HG02852 (cell line): ENCODE measurements around the gene NFKB2.
A peak's percentile ranks its signal among the peaks of the same experiment; 100 is the strongest.

Source experiments
- ATAC-seq: cut with Tn5 transposase; IDR thresholded peaks from one replicate; pipeline ENCODE4 v1.9.1; 2021; ENCODE audit warnings: mild to moderate bottlenecking, moderate library complexity; ENCODE audit not compliant: unreplicated experiment

NFKB2 gene

DNA sequence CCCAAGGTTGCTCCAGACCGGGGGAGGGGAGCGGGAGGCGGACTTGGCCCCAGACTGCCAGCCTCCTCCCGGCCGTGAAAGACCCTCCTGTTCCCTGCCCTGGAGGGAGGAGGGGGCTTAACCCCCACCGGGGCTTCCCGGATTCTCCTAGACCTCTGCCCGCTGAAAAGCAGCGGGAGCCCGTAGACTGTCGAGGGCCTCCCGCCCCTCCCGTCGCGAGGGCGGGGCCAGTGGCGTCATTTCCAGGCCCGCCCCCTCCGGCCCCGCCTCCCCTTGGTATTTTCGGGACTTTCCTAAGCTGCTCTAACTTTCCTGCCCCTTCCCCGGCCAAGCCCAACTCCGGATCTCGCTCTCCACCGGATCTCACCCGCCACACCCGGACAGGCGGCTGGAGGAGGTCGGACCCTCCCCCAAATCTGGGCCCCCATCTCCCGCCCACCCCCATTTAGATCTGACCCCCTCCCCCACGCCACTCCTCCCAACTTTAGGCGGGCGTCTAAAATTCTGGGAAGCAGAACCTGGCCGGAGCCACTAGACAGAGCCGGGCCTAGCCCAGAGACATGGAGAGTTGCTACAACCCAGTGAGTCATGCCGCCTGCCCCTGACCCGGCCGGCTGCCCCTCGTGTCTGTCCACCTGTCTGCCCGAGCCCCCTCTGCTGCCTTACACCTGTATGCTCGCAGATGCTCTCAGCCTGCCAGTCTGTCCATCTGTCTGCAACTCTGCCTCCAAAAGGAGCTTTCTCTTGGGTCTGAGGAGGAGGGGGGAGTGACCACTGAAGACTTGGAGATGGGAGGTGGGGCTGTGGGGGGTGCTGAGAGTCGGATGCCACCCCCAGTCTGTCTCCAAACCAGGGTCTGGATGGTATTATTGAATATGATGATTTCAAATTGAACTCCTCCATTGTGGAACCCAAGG is at the start of gene NFKB2:
TSS of gene NFKB2 (plus strand) at position 306 of the 917 bp plus-strand sequence. CDS start at position 561, 255 bp downstream.
- ATAC-seq = peak; percentile 28

DNA sequence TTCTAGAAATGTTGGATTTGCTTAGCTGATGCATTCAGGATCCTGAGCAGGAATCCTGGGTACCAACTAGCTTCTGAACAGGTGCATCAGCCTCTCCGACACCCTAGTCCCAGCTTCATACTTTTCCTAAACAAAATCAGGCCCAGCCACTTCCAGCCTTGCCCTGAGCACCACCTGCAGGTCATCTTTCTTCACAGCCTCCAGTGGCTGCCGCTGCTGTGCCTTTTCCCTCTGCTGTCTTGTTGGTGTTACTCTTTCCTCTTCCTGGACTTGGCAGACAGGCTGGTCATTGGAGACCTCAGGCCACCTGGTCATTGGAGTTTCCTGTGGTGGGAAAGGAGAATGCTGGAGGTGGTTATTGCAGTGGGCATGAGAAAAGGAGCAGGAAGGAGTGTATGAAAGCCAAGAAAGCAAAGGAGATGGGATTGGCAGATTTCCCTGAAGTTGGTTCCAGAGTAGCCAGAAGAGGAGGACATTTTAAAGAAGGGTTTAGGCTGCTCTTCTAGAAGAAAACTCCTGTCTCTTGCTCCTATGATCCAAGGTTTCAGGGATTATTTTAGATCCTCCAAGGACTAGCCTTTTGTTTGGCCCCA is 48.2 kb upstream of the NFKB2 start:
- no peak for ATAC-seq

DNA sequence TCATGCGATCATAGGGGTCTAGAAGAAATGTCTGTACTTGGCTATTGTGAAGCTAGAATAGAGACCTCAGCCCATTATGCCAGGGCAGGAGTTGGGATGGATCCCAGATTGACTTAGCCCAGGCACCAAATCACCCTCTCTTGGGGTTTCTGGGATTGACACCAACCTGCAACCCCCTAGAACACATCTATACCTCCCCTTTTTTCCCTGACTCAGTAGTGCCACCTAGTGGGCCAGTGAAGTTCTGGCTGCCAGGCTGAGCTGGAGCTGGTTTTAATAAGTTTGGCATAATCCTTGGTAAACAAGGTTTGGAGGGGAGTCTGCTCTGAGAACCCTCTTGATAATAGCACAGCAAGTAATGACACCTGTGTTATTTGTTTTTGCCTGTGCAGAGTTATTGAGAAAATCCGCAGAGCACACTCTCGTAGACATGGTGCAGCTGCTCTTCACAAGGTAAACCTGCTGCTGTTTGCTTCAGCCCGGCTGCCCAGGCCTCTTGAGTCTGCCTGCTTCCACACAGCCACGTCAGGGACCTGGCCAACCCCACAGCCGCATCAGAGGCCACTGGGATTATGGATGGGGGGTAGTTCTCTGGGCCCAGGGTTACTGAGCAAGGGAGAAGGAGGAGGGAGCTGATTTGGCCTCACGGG is 43.3 kb upstream of the NFKB2 start:
- no peak for ATAC-seq

DNA sequence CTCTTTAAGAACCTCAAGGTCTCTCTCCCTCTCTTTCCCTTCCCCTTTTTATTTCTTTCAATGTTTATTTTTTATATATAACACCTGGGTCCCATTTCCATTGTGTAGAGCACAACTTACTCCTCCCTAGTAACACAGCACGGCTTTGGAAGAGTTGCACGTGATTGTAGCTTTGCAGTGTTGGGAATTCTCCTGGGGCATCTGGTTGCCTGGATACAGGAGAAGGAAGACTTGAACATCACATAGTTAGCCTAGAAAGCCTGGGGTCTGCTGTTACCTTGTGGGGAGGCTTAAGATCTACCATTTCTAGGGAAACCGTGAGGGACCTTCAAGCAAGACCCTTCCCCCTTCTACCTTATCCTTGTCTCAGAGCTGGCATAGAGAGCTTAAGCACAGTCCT is 41.1 kb upstream of the NFKB2 start:
- no peak for ATAC-seq

DNA sequence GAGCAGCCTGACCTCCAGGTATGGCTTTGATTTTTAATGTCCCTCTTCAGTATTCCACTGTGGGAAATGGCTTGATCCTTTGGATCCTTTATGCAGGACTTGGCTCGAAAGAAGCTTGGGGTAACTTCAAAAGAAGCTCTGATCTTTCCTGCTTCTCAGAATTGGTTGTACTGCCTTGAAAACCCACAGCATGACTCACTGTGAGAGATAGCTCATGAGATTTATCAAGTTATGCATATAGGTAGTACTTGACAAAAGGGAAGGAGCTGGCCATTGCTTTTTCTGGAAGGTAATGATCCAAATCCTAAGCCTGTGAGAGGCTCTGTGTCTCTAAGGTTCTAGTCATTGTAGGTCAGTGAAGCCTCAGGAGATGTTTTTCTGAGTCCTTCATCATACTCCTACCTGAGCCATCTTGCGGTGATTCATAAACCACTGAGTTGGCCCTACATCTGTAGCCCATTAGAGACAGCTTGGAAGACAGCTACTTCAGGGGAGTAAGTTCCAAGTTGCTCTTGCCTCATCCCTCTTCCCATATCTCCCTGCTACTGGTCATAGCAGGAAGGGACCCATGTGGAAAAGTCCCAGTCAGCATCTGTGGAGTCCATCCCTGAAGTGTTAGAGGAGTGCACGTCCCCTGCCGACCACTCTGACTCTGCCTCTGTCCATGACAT is 36.7 kb upstream of the NFKB2 start:
- ATAC-seq = no peak

DNA sequence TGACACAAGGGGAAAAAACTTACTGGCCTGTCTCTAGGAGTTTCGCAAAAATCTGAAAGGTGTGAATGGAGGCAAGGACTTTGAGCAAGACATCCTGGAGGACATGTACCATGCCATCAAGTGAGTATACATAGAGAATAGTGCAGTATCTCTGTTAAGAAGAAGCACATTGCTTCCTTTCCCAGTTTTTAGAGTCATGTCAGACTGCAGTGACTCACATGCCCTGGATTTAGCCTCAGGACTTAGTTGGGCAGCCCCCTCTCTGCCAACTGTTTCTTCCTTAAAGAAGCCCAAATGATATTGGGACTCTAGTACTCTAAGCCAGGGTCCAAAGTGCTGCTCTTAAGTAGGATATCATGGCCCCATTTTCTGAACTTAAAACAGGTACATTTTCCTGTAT is 28.1 kb upstream of the NFKB2 start:
- ATAC-seq = no peak

DNA sequence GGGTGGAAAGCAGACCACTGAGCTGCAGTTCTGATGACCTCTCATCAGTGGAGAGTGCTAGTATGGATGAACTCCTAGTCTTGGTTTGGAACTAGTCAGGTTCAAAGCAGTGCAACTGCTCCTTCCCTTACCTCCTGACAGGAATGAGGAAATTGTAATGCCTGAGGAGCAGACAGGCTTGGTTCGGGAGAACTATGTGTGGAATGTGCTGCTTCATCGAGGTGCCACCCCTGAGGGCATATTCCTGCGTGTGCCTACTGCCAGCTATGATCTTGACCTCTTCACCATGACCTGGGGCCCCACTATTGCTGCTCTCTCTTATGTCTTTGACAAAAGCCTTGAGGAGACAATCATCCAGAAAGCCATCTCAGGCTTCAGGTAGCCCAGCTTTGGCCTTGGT is 27.4 kb upstream of the NFKB2 start:
- ATAC-seq = no peak

DNA sequence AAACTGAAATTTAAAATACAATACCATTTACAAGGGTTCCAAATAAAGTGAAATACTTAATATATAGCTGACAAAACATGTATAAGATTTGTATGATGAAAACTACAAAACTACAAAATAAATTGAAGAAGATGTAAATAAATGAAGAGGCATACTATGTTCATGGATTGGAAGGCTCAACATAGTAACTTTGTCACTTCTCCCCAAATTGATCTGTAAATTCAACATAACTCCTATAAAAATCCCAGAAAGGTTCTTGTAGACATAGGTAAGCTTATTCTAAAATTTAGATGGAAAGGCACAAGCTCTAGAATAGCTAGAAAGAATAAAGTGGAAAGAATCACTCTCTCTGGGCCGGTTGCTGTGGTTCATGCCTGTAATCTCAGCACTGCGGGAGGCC is 24.2 kb upstream of the NFKB2 start:
- no peak for ATAC-seq

DNA sequence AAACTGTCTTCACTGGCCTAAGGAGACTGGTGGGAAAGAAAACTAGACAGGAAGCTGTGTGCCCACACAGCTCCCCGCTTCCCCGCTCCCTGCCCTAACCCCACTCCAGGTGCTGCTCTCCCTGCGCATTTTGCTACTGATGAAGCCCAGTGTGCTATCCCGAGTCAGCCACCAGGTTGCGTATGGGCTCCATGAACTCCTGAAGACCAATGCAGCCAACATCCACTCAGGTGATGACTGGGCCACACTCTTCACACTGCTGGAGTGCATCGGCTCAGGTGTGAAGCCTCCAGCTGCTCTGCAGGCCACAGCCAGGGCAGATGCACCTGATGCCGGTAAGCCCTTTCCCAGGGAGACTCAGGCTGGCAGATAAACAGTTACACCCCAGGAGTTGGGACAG is 20.3 kb upstream of the NFKB2 start:
- no peak for ATAC-seq

DNA sequence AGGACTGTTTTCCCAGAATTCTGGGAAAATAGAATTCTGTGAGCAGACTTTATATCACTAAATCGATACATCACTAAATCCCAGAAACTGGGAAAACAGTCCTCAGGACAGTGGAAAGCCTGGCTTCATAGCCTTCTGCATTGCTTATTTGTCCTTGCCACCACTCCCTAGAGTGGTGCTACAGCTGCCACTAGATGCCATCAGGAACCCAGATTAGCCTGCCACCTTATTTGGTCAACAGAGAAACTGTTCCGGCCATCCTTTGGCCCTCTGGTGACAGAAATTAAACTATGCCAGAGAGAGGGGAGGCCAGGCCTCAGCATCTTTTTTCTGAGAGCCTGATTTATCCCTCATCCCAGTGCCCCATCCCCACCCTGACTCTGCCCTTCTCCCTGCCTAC is 19.6 kb upstream of the NFKB2 start:
- no peak for ATAC-seq

DNA sequence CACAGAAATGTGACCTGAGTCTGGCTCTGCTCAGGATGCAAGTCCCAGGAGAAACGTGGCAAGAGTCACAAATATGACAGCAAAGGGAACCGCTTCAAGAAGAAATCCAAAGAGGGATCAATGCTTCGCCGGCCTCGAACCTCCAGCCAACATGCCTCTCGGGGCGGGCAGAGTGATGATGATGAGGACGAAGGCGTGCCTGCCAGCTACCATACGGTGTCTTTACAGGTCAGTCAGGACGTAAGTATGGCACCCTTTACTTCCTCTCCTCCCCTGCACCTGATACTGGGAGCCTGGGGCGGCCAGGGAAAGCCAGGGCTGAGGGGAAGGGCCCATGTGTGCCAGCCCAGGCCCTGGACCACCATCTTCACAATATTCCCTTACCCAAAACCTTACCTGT is 18.6 kb upstream of the NFKB2 start:
- no peak for ATAC-seq

DNA sequence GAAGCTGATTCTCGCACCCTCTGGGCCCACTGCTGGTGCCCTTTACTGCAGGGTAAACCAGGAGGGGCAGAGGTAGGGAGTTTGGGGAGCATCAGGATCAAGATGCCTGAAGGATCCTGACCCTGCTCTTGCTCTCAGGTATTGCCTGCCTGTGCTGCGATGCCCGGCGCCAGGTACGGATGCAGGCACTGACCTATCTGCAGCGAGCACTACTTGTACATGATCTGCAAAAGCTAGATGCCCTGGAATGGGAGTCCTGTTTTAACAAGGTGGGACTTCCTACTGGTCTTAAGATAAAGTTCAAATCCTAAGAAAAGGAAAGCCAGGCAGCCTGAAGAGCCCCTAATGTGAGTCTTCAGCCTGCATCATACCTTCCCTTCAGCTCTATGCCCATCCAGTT is 16.1 kb upstream of the NFKB2 start:
- no peak for ATAC-seq

DNA sequence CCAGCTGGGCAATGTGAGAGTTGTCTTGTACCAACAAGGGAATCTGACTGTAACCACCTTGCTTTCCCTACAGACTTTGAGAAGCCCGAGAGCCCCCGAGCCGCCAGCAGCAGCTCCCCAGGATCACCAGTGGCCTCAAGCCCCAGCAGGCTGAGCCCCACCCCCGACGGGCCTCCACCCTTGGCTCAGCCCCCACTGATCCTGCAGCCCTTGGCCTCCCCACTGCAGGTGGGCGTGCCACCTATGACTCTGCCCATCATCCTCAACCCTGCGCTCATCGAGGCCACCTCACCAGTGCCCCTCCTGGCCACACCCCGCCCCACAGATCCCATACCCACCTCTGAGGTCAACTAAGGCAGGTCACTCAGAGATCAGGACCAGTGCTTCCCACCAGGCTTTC is 13.5 kb upstream of the NFKB2 start:
- no peak for ATAC-seq

DNA sequence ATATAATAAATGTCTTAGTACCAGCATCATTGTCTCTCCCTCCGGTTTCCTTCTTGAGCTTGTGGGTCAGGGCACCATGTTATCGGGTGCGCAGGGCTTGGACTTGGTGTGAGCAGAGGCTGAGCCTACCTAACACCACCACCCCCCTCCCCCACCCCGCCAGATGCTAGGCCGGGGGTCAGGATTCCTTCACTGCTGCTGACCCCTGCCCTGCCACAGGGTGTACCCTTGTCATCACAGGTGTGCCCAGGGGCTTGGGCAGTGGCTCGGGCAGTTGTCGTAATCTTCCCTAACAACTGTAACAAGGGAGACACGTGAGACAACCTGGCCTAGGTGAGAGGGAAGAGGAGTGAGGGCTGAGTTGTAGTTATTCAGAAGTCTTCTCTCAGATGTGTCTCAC is 12.6 kb upstream of the NFKB2 start:
- no peak for ATAC-seq

DNA sequence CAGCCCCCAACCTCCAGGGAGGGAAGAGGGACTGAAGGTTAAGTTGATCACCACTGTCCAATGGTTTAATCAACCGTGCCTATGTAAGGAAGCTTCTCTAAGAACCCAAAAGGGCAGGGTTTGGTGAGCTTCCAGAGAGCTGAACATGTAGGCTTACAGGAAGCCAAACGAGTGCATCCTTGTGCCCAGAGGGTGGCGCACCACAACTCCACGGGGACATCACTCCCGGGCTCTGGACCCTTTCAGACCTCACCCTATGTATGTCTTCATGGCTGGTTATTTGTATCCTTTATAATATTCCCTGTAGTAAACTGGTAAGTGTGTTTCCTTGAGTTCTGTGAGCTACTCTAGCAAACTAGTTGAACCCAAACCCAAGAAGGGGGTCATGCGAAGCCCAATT is 11.5 kb upstream of the NFKB2 start:
- ATAC-seq = no peak

DNA sequence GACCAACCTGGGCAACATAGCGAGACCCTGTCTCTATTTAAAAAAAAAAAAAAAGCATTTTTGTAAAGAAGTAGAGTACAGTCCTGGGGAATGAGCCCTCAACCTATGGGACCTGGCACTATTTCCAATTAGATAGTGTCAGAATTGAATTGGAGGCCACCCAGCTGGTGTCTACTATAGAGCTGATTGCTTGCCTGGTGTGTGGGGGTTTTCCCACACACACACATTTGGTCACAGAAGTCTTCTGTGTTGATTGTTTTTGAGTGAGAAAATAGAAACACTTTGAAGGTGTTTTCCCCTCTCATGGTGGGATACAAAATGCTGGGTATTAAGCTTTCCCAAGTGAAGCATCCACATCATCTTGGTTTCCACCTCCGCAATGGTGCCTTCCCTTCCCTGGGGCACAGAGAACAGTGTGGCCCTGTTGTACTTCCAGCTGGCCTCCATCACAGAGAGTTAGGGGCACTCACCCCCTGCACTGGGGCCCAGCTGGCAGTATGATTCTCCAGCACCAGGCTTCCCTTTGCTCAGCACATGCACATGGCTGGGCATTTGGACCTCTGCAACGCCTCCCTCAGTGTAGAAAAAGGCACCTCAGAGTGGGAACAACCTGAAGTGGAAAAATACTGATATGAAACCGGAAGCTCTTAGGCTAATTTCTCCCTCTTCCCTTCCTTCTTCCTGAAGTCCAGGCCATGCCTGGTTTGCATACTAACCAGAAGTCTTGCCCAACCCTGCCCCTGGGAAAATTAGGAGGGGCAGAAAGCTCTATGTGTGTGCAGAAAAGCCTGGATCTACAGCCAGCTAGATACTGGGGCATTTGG is 10.7 kb upstream of the NFKB2 start:
- no peak for ATAC-seq

DNA sequence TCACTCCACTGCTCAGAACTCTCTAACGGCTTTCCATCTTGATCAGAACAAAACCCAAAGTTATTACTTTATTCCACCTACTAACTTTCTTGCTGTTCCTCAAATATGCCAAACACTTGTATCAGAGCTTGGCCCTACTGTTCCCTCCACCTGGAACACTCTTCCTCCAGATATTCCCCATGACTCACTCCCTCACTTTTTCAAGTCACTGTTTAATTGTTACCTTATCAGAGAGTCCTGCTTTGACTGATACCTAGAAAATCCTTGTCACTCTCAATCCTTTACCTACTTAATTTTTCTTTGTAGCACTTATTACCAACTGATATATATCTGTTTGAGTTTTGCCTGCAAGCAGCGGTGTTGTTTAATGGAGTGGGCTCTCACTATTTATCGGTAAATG is 5.6 kb upstream of the NFKB2 start:
- no peak for ATAC-seq

DNA sequence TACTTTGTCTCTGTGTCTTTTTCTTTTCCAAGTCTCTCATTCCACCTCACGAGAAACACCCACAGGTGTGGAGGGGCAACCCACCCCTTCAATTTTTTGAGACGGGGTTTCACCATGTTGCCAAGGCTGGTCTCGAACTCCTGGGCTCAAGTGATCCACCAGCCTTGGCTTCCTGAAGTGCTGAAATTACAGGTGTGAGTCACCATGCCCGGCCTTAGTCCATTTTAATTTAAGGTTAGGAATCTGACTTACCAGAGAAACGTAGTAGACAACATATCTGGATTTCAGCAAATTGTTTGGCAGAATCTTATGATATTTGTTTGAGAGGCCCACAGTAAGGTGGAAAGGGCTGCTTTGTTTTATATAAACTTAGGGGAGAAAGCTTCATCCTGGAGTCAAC is 3.2 kb upstream of the NFKB2 start:
- ATAC-seq = no peak

DNA sequence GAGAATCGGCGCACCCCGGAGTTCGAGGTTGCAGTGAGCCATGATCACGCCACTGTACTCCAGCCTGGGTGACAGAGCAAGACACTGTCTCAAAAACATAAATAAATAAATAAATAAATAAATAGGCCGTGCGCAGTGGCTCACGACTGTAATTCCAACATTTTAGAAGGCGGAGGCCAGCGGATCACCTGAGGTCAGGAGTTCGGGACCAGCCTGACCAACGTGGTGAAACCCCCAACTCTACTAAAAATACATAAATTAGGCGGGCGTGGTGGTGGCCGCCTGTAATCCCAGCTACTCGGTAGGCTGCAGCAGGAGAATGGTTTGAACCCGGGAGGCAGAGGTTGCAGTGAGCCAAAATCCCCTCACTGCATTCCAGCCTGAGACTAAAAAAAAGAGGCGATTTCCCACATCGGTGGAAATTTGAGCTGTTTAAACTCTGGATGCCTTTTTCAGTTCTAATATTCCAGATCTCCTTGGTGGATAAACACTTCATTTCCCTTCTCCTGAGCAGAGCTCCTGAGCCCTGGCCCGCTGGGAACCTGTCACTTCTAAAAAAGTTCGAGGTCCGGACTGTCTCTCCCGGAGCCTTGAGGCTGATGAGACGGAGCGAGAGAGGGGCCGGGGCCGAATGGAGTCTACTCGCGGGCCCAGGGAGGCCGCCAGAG is 2.0 kb upstream of the NFKB2 start:
- ATAC-seq = no peak
